Measurements from ENCODE around the gene KRTAP10-4.

- TF ChIP-seq, protein P1, sequence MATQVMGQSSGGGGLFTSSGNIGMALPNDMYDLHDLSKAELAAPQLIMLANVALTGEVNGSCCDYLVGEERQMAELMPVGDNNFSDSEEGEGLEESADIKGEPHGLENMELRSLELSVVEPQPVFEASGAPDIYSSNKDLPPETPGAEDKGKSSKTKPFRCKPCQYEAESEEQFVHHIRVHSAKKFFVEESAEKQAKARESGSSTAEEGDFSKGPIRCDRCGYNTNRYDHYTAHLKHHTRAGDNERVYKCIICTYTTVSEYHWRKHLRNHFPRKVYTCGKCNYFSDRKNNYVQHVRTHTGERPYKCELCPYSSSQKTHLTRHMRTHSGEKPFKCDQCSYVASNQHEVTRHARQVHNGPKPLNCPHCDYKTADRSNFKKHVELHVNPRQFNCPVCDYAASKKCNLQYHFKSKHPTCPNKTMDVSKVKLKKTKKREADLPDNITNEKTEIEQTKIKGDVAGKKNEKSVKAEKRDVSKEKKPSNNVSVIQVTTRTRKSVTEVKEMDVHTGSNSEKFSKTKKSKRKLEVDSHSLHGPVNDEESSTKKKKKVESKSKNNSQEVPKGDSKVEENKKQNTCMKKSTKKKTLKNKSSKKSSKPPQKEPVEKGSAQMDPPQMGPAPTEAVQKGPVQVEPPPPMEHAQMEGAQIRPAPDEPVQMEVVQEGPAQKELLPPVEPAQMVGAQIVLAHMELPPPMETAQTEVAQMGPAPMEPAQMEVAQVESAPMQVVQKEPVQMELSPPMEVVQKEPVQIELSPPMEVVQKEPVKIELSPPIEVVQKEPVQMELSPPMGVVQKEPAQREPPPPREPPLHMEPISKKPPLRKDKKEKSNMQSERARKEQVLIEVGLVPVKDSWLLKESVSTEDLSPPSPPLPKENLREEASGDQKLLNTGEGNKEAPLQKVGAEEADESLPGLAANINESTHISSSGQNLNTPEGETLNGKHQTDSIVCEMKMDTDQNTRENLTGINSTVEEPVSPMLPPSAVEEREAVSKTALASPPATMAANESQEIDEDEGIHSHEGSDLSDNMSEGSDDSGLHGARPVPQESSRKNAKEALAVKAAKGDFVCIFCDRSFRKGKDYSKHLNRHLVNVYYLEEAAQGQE (IDR thresholded peaks at IDR 0.05; ENCODE audit: insufficient read depth in 1 of 2, low read depth in 2 of 2, low read length in 2 of 2) = no peak
- no peak for TF ChIP-seq POLR2AphosphoS5 (IDR thresholded peaks at IDR 0.05; ENCODE audit: low read depth, low read length)
Measured at GRCh38 chr21:44524414-44525371, 48.8 kb upstream of the KRTAP10-4 start.
